ENCODE measurements around the gene SMAD6.

DNA sequence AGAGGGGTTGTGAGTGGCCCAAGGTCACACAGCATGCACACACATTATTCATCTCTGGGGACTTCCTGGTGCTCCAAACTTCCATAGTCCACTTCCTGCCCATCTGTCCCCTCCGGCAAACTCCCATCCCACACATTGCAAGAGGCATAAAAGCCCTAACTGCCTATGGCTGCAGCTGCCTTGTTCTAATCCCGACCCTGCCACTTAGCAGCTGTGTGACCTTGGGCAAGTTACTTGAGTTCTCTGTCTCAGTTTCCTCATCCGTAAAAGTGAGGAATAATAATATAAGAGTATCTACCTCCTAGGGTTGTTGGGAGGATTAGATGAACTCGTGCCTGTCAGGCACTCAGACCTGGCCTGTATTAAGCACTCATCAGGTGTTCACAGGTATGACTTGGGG lies 84.2 kb downstream of the SMAD6 start:
- TF ChIP-seq, protein P1, sequence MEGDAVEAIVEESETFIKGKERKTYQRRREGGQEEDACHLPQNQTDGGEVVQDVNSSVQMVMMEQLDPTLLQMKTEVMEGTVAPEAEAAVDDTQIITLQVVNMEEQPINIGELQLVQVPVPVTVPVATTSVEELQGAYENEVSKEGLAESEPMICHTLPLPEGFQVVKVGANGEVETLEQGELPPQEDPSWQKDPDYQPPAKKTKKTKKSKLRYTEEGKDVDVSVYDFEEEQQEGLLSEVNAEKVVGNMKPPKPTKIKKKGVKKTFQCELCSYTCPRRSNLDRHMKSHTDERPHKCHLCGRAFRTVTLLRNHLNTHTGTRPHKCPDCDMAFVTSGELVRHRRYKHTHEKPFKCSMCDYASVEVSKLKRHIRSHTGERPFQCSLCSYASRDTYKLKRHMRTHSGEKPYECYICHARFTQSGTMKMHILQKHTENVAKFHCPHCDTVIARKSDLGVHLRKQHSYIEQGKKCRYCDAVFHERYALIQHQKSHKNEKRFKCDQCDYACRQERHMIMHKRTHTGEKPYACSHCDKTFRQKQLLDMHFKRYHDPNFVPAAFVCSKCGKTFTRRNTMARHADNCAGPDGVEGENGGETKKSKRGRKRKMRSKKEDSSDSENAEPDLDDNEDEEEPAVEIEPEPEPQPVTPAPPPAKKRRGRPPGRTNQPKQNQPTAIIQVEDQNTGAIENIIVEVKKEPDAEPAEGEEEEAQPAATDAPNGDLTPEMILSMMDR (conservative IDR thresholded peaks at IDR 0.05 in 1 of 2, IDR thresholded peaks at IDR 0.05 in 1 of 2; ENCODE audit: low read depth in 1 of 2, low read length in 2 of 2), result no peak
- TF ChIP-seq EZH2 (IDR thresholded peaks at IDR 0.05; ENCODE audit: low read length, missing control alignments), result no peak

Measured in fibroblast of lung (primary cell).